GM21717 (cell line): ENCODE results near the gene PDGFRB.

ENCODE experiments used
- ATAC-seq: cut with Tn5 transposase; IDR thresholded peaks from one replicate; pipeline ENCODE4 v1.9.1; 2021; ENCODE audit warnings: mild to moderate bottlenecking, moderate library complexity; ENCODE audit not compliant: unreplicated experiment

The PDGFRB gene

DNA sequence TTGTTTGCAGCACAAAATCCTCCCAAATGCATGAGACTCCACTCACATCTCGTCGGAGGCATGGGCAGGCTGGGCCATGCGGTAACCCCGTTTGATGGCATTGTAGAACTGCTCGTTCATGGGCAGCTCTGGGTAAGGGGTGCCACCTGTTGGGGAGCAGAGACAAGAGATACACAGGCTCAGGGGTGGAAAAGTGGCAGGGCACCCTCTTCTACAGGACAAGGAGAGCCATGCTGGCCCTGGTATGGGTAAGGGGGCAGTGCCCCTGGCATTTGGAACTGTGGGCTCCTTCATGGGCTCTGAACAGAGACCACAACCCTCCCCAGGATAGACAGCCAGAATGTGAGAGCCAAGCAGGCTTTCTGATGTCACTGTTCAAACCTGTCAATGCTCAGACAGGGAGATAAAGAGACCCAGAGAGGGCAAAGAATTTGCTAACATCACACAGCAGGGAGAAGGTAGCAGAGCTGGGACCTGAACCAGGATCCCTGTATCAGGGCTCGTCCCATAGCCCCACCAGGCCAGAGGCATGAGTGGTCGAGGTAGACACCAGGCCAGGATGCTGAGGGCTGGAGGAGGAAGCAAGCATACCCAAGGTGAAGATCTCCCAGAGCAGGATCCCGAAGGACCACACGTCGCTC lies 36.1 kb downstream of the PDGFRB start:
- no peak for ATAC-seq

DNA sequence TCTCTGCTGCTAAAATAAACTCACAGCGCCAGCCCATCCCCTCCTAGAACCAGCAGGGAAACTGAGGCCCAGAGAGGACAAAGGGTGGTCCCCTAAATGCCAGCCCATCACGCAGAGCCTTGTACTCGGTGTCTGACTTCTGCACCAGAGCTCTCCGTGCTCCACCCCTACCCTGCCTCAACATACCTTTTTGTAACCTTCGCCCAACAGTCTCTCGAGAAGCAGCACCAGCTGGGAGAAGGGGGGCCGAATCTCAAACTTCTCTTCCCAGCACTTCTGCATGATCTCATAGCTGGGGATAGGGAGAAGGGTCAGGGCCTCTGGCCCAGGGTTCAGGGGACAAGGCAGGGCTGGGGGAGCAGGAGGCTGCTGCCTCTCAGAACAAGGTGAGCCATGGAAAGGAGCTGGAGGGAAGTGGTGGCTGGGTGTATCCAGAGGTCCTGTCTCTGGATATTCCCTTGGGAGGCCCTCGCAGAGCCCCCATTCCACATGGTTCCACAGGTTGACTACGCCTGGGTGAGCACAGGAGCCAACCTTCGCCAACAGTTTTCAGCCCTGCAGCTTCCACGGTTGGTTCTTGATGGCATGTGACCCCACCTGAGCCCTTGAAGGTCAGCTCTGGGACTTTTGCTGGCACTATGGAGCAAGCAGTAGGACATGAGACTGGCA lies 37.0 kb downstream of the PDGFRB start:
- no peak for ATAC-seq

DNA sequence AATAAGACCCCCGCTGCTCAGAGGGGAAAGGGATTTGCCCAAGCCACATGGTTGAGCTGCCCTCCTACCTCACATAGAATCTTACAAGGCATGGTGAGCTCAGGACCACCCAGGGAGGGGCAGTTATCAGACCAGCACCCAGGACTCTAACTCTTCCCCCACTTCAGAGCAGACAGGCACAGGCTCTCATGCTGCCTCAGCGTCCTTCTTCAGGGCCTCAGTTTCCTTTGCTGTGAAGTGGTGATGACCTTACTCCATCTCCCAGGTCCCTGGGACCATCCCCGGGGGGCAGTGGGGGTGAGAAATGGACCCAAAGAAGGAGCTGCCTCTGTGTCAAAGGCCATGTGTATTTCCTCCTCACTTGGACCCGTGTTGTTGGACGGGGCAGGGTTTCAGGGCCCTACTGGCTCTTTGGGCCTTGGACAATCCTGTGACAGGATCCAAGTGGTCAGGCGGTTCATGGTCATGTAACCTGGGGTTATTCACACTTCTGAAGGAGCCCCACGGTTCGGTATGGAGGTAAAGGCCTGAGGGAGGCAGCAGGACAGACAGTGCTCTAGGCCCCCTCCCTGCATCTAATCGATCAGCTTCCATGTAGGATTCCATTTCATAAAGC lies 37.6 kb downstream of the PDGFRB start:
- no peak for ATAC-seq

DNA sequence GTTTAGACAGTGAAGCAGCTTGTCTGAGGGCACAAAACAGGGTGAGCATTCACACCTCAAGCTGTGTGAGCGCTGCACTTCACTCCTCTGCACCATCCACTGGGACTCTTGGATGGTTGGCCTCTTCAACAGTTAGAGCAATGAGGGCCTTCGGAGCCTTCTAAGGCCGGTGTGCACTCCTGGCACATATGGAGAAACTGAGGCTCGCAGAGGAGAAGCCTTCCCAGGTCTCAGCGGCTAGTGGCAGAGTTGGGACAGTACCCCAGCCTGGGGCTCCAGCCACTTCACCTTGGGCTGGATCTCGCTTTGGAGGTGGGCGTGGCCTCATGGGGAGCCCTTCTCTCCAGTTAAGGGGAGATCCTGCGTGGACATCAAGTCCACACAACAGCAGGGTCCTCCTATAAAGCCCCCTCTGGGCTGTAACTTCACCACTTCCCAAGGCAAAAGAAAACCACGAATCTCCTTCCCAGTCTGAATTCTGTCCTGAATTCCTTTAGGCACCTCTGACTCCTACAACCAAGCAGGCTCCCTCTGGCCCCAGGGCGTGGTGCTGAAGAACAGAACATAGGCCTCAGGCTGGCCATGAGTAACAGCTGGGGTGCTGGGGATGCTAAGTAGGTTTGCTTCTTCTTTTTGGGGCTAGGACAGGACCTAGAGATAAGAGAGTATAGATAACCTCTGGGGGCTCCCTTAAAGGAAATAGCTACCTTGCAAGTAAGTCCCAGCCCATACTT lies 38.8 kb downstream of the PDGFRB start:
- no peak for ATAC-seq

DNA sequence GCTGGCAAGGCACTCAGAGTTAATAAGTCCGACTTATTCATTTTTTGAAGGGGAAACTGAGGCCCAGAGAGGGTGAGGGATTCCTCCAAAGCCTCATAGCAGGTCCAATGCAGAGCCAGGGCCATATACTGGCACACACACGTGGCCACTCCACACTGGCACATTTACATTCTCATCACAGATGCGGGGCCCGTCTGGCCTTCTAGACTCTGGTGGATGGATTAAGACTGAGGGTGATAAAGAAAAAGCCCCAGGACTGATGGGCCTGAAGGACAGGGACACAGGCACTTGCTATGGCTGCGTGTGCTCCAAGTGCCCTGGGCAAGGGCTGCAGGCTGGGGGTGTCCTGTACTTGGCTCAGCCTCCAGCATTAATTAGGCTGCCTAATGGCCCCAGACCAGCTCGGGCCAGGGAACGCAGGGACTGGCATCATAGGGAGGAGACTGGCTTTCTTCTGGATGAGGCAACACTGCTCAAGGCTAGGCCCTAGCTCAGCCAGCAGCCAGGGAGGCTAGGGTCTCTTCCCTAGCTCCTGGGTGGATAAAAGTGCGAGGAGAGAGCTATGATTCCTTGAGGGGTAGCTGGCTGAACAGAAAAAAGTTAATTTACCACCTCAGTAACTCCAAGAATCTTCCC lies 40.8 kb downstream of the PDGFRB start:
- no peak for ATAC-seq

DNA sequence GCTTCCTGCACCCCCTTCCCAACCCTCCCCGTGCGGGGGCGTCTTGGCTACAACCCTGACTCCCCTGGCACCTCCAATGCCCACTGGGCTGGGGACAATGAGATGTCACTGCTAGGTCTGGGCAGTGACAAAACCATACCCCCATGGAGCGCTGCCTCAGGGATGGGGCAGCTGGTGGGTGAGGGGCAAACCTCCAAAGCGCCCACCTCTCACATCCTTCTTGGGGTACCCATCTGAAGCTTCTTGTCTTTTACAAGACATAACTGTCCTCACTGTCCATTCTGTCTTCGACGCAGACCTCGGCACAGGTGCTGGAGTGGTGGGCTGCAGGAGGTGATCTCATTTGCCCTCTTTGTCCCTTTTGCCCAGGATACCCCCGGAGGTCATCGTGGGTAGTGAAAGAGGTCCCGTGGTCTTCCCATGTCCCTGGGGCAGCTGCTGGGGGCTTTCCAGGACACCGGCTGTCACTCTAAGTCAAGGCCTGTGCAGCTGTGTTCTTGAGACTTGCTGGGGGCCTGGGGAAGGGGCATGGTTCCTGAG lies 41.5 kb downstream of the PDGFRB start:
- no peak for ATAC-seq

DNA sequence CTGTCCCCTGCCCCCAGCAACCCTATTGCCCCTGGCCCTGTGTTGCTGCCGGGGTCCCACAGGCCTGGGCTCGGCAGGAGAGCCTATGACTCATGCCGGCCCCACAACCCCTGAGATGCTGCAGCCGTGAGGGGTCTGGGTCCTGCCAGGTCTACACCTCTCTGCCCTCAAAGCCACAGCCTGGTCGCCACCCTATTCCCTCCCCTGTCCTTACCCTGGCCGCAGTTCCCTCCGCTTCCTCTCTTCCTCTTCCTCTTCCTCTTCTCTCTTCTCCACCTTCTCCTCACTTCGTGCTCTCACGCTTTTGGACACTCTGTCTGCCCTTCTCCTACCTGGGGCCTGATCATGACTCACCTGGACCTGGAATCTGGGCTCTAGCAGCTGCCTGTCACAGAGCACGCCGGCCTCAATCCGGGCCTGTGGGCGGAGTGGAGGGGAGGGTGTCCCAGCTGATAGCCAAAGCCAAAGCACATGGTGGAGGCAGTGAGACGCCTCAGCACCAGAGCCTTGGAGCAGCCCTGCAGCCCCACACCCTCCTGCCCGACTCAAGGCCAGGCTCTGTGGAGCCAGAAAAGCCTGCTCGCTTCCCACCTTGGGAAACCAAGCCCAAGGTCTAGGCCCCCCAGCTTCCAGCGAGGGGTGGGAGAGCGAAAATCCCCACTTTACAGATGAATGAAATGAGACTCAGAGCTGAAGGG lies 42.4 kb downstream of the PDGFRB start:
- no peak for ATAC-seq

DNA sequence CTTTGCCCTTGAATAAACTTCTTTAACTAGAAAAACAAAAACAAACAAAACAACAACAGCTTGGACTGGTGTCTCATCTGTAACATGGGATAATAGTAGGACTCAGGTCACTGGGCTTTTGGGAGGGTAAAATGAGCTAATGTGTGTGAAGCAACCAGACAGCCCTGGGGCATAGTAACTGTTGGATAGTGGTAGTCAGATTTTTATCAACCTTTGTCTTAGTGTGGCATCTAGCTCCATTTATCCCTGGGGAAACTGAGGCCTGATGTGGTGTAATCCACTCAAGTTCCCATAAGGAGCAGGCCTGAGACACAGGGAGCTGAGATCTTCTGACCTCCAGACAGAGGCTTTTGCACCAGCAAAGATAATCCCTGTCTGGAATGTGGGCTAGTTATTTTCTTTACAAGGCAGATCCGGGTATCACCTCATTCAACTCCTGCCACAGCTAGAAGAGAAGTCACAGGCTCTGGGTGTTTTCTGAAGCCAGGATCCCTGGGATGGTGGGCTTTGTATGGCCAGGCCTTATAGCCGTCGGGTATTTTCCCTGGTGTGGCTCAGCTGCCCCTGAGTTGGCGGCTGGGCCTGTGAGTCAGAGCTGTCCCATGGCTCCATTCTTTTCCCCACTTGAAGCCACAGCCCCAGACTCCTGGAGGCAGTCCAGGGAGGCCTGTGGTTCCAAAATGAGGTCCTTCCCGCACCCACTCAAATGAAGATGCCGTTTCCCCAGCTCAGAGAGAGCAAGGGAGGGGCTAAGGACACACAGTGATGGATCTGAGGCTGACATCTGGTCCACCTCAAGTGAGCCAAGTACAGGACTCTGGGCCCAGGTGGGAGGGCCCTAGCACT lies 43.2 kb downstream of the PDGFRB start:
- no peak for ATAC-seq

DNA sequence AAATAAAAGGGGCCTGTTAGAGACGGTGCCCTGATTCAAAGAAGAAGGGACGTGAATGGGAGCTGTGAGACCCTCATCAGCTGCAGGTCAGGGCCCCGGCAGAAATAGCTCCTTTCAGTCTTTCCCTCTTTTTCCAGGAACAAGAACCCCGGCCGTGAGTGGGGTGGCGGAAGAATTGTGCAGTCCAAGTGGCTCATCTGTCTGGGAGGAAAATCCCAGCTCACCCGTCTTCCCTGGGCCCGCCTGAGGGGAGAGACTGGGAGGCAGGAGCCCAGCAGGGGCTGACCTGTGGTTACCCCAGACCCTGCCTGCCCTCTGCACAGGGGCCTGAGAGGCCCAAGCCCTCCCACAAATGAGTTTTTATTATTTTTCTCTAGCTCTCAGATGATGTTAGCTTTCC lies 44.5 kb downstream of the PDGFRB start:
- no peak for ATAC-seq

DNA sequence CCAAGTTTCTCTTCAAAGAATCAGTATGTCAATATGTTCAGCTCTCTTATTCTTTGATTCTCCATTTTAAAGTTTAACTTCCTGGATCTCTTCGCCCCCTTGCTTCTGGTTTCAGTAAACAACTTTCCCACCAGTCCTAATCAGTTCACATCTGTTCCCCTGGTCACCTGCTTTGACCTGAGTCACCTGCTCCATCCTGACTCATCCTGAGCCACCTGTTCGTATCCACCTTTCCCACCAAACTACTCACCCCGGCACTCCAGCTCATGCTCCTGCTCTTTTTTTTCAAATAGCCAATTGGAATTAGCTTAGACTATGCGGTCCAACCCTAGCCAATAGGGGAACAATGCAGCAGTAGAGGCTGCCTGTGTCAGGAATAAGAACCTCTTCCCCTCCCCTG lies 45.7 kb downstream of the PDGFRB start:
- no peak for ATAC-seq

DNA sequence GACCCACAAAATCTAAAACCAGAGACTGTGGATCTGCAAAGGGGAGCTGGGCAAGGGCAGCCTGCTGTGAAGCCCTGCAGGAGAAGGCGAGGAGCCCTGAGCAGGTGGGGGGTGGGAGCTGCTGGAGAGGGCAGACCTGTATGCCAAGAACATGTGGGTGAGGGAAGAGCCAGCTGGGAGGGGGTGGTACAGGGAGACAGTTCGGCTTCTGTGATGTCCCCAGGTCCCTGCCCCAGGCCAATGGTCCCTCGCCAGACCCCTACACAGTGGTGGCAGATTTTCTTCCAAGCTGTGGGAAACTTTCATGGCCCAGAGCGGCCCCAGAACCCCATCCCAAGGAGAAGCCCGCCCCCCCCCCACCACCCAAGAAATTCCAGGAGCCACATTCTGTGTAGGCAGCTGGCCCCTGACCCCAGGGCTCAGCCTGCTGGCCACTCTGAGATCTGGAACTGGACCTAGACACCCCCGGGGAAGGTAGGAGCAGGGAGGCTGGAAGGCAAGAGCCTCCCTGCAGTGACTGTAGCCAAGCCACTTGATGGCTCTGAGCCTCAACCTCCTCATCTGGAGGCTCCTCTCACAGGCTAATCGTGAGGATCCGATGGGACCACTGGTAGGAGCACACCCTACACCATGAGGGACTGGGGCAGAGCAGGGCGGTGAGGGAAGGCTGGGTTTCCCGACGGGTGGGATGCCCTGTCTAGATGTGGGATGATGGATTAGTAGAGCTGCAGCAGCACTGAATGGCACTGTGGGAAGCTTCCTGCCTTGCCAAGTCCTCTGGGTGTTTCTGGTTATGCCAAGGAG lies 46.7 kb downstream of the PDGFRB start:
- no peak for ATAC-seq

DNA sequence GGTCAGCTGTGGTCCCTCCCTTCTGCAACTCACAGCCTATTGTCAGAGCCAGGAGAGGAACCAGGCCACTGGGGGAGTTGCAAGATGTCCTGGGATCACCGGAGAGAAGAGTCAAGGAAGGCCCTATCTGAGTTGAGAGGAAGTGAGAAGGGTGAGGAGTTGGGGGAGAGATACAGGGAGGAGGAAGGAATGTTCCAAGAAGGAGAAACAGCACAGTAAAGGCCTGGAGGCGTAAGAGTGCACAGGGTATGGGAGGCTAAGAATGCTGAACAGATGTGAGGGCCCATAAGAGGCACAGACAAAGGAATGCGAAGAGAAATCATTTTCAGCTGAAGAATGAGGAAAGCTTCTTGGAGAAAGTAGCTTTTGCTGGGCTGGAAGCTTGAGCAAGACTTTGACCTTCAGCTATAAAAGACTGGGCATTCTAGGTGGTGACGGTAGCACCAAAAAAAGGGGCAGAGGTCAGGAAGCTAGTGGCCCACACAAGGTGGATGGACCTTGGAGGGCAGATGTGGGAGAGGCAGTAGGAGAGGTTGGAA lies 47.7 kb downstream of the PDGFRB start:
- ATAC-seq, result no peak

DNA sequence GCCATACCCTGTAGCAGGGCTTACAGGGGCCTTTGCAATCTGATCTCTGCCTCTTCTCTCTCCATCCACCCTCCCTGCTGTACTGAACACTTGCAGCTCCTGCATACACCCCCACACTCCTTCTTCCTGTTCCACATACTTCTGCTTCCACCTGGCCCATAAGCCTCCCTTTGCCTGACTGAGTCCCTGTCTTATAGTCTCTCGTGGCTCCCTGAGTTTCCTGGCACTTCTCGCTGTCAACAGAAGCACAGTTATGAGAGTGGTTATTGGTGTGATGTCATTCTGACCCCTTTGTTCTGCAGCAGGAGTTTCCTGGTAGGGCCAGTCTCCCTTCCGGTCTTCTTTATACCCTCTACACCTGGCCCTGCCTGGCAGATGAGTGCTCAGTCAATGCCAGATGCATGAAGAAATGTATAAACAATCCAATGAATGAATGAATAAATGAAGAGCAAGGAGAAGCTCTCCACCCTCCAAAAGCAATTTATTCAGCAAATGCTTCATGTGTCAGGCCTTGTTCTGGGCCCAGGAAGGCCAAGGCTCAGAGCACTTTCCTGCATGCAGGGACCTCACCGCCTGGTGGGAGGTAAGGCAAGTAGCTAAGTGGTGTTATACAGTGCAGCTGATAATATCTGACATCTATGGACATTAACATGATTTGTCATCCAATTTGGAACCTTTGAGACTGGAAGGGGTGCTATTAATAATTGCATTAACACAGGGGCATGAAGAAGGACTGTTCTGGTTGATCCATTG lies 48.8 kb downstream of the PDGFRB start:
- no peak for ATAC-seq

DNA sequence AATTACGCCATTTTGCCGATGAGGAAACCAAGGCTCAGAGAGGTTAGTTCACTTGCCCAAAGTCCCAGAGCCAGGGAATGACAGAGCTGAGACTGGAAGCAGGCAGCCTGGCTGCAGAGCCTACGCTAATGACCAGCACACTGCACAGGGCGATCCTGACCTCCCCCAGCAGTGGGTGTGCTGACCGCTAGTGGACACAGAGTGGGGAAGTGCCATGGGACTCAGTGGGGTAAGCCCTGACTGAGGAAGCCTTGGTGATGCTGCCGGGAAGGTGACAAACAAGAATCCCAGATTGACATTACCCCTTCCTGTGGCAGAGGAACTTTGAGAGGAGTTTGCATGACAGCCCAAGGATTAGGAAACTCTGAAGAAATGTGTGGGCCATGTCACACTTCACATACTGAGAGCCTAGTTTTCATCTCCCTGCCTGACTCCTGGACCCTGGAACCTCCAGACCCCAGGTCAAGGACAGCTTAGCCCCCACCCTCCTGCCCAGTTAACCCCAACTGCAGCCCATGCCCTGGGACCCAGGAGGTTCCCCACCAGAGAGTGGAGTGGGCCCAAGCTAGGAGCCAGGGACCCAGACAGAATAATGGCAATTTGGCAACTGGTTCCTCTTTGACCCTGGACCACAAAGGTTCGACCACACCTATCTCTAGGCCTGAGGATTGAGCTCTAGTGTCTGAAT lies 49.6 kb downstream of the PDGFRB start:
- no peak for ATAC-seq

DNA sequence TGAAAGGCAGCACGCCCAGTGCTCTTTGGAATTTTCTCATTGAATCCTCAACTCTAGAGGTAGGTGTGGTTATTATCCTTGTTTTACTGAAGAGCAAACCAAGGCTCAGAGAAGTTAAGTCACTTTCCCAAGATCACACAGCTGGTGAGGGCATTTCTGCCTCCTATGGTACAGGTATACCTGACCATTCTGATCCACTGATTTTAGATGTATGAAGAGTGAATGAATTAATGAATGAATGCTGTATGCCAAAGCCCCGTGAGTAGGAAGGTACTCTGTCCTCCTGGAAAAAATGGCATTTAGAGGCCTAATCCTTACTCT lies 51.1 kb downstream of the PDGFRB start:
- no peak for ATAC-seq

DNA sequence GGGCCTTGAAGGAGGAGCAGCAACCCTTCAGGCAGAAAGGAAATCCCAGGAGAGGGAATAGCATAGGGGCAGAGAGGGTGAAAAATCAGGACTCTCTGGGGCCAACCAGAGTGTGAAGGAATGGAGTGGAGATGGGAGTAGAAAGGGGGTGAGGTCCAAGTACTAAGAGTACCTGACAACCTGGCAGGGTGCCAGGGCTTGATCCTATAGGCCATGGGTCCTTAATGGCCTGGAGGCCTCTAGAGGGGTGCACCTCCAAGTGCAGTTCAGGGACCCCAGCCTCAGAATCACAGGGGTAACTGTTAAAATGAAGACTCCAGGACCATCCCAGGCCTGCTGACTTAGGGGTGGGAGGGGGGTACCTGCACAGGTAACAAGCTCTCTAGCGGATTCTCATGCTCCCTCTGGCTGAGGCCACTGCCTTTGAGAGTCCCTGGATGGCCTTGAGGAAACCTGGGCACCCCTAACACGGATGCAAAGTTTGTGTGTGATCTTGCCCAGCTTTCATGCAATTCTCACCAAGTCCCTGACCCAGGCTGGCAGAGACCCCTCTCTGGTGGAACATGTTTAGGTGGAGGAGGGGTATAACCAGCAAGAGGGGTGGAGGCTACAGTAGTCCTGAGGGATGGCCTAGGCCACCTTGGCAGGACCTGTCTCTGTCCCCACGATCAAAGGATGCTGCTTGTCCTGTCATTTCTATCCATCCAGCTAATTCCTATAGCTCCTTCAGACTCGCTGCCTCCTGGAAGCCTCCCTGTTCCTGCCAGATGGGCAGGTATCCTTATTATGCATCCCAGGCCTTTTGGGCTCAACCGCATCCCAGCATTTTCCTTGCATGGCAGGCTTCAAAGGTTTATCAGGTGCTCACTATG lies 51.7 kb downstream of the PDGFRB start:
- ATAC-seq, result no peak
